Epithelial cell of proximal tubule (primary cell): ENCODE data around the gene LILRB5. TPM values are rescaled to one million over a fixed set of nuclear protein-coding genes. Genes with fewer than 3 reads are reported as not detected.
"Not testable (repeated sequence)": the region's sequence is repeated elsewhere in the genome, so short reads cannot be mapped to it uniquely, and the experiment has no call there.

Experiments
- DNase-seq: peaks from one replicate; pipeline ENCODE4 v3.0.0-alpha.2; 2011; ENCODE audit warnings: low read depth
- H3K4me3 ChIP-seq: 2 replicates; pipeline ENCODE4 v1.5.1; 2011; ENCODE audit warnings: low read depth, mild to moderate bottlenecking, low read length
- CTCF ChIP-seq: conservative IDR thresholded peaks from 2 replicates; pipeline ENCODE4 v1.5.1; 2012; ENCODE audit warnings: low read depth, mild to moderate bottlenecking, low read length
- total RNA-seq: library from RNA; depleted of rRNA; stranded (reverse); fragments of >200 nt; gene quantifications from 2 replicates; pipeline ENCODE4 v1.2.3, GENCODE V29; 2015

Gene LILRB5
- total RNA-seq, 1 donor from 2014 or later: not detected

- no peak for DNase-seq
- no peak overlapping the region for H3K4me3 ChIP-seq
- no peak for TF ChIP-seq CTCF
Observed at GRCh38 chr19:54216869-54217268, 40.2 kb downstream of the LILRB5 start.

- not testable (repeated sequence) for DNase-seq, H3K4me3 ChIP-seq
Observed at GRCh38 chr19:54214734-54215133, 42.3 kb downstream of the LILRB5 start.

GRCh38 chr19:54214217-54214616 lies 42.9 kb downstream of the LILRB5 start:
- not testable (repeated sequence) for DNase-seq, H3K4me3 ChIP-seq

- TF ChIP-seq CTCF: peak; percentile 5
- no peak overlapping the region for H3K4me3 ChIP-seq
- no peak for DNase-seq
Observed at GRCh38 chr19:54211235-54211634, 45.8 kb downstream of the LILRB5 start.

- no peak overlapping the region for H3K4me3 ChIP-seq
- TF ChIP-seq CTCF: no peak
- peak; percentile 90 for DNase-seq
Observed at GRCh38 chr19:54209811-54210494, 47.1 kb downstream of the LILRB5 start.

- no peak for TF ChIP-seq CTCF
- no peak overlapping the region for H3K4me3 ChIP-seq
- DNase-seq: no peak
Observed at GRCh38 chr19:54209058-54209810, 47.8 kb downstream of the LILRB5 start.

GRCh38 chr19:54208784-54209057 lies 48.4 kb downstream of the LILRB5 start:
- H3K4me3 ChIP-seq: no peak overlapping the region
- DNase-seq: no peak
- TF ChIP-seq CTCF: no peak
